ENCODE data around the gene RABGEF1.
"Not testable (repeated sequence)": the region's sequence is repeated elsewhere in the genome, so short reads cannot be mapped to it uniquely, and the experiment has no call there.

Gene RABGEF1

GRCh38 chr7:66735154-66735553 is 5.4 kb upstream of the RABGEF1 start:
- DNase-seq (ENCODE audit: low read depth in 2 of 2), result no peak

- DNase-seq (ENCODE audit: low read depth in 2 of 2), result no peak
These were observed 4.7 kb upstream of the RABGEF1 start for GRCh38 chr7:66735850-66736249.

GRCh38 chr7:66736892-66737291 is 3.6 kb upstream of the RABGEF1 start:
- no peak for DNase-seq (ENCODE audit: low read depth in 2 of 2)

- no peak for DNase-seq (ENCODE audit: low read depth in 2 of 2)
These were observed 2.9 kb upstream of the RABGEF1 start for GRCh38 chr7:66737667-66738066.

- no peak for DNase-seq (ENCODE audit: low read depth in 2 of 2)
These were observed 1.1 kb upstream of the RABGEF1 start for GRCh38 chr7:66739477-66739876.

- DNase-seq (ENCODE audit: low read depth in 2 of 2), result peak in 1 of 2 experiments; percentile 1
These were observed 606 bp upstream of the RABGEF1 start for GRCh38 chr7:66739953-66740301.

GRCh38 chr7:66740980-66741709 is 612 bp downstream of the RABGEF1 start:
- DNase-seq (ENCODE audit: low read depth in 2 of 2), result peak; percentile 6 to 29

GRCh38 chr7:66741710-66742049 is 1.1 kb downstream of the RABGEF1 start:
- DNase-seq (ENCODE audit: low read depth in 2 of 2), result no peak

GRCh38 chr7:66742298-66742697 is 1.8 kb downstream of the RABGEF1 start:
- DNase-seq (ENCODE audit: low read depth in 2 of 2), result not testable (repeated sequence)

- no peak for DNase-seq (ENCODE audit: low read depth in 2 of 2)
These were observed 3.4 kb downstream of the RABGEF1 start for GRCh38 chr7:66743920-66744319.

GRCh38 chr7:66747385-66747784 is 6.9 kb downstream of the RABGEF1 start:
- no peak for DNase-seq (ENCODE audit: low read depth in 2 of 2)

GRCh38 chr7:66747881-66748511 is 7.5 kb downstream of the RABGEF1 start:
- no peak for DNase-seq (ENCODE audit: low read depth in 2 of 2)

- no peak for DNase-seq (ENCODE audit: low read depth in 2 of 2)
These were observed 8.3 kb downstream of the RABGEF1 start for GRCh38 chr7:66748791-66749190.

GRCh38 chr7:66751945-66752344 is 11.4 kb downstream of the RABGEF1 start:
- no peak for DNase-seq (ENCODE audit: low read depth in 2 of 2)

GRCh38 chr7:66754541-66754940 is 14.0 kb downstream of the RABGEF1 start:
- no peak for DNase-seq (ENCODE audit: low read depth in 2 of 2)

GRCh38 chr7:66755059-66755458 is 14.5 kb downstream of the RABGEF1 start:
- DNase-seq (ENCODE audit: low read depth in 2 of 2), result not testable (repeated sequence)

- not testable (repeated sequence) for DNase-seq (ENCODE audit: low read depth in 2 of 2)
These were observed 15.7 kb downstream of the RABGEF1 start for GRCh38 chr7:66756227-66756626.

- no peak for DNase-seq (ENCODE audit: low read depth in 2 of 2)
These were observed 16.4 kb downstream of the RABGEF1 start for GRCh38 chr7:66756889-66757288.

- no peak for DNase-seq (ENCODE audit: low read depth in 2 of 2)
These were observed 17.4 kb downstream of the RABGEF1 start for GRCh38 chr7:66757939-66758338.

- no peak for DNase-seq (ENCODE audit: low read depth in 2 of 2)
These were observed 18.6 kb downstream of the RABGEF1 start for GRCh38 chr7:66758950-66759628.

GRCh38 chr7:66763183-66763582 is 22.6 kb downstream of the RABGEF1 start:
- DNase-seq (ENCODE audit: low read depth in 2 of 2), result not testable (repeated sequence)

- not testable (repeated sequence) for DNase-seq (ENCODE audit: low read depth in 2 of 2)
These were observed 23.3 kb downstream of the RABGEF1 start for GRCh38 chr7:66763633-66764355.
